Panc1 (cell line): Measurements from ENCODE around the gene P4HA3. TPM values are rescaled to one million over a fixed set of nuclear protein-coding genes. Genes with fewer than 3 reads are reported as not detected.

Source experiments
- ATAC-seq: fragments of 200-7000 bp; cut with Tn5 transposase; 2 replicates; pipeline ENCODE4 v1.9.1; 2020; ENCODE audit warnings: mild to moderate bottlenecking, moderate library complexity
- BruUV-seq: library from RNA; stranded (reverse); fragments of 400-500 nt; replicated peaks from 2 replicates; lab custom pipeline; 2021; lab: Mats Ljungman, UMichigan
- CTCF ChIA-PET: fragments of 300-600 bp; sonication (Branson Sonifier 250); formaldehyde crosslinking; loops from one replicate; lab custom pipeline; 2022; ENCODE audit warnings: antibody characterized with exemption; lab: Charles Lee
- POLR2A ChIA-PET: fragments of 300-600 bp; sonication (Branson Sonifier 250); formaldehyde crosslinking; loops from one replicate; lab custom pipeline; 2022; ENCODE audit warnings: antibody characterized with exemption; lab: Charles Lee
- DNase-seq: peaks from one replicate; pipeline ENCODE4 v3.0.0-alpha.2; 2010; ENCODE audit warnings: low read depth, low spot score
- H3K27ac ChIP-seq: 2 replicates; pipeline ENCODE4 v1.5.1; 2011; ENCODE audit warnings: mild to moderate bottlenecking, low read length, inconsistent platforms
- H3K27me3 ChIP-seq: fragments of 200-500 bp; sonication (Bioruptor generic); 2 replicates; pipeline ENCODE4 v1.6.0; 2014; ENCODE audit warnings: low read length, inconsistent platforms; ENCODE audit not compliant: control insufficient read depth, insufficient read depth
- H3K36me3 ChIP-seq: fragments of 200-500 bp; sonication (Bioruptor generic); 2 replicates; pipeline ENCODE4 v1.5.1; 2014; ENCODE audit warnings: inconsistent platforms, mild to moderate bottlenecking, low read length, moderate library complexity; ENCODE audit not compliant: control insufficient read depth, insufficient read depth
- H3K4me1 ChIP-seq: 2 replicates; pipeline ENCODE4 v1.5.1; 2011; ENCODE audit warnings: inconsistent platforms, mild to moderate bottlenecking, low read length, moderate library complexity; ENCODE audit not compliant: control insufficient read depth, insufficient read depth
- H3K4me3 ChIP-seq, 2 experiments: 2 replicates each; pipeline ENCODE4 v1.5.1; 2011 to 2012; ENCODE audit warnings: low read depth in 2 of 2, low read length in 2 of 2, mild to moderate bottlenecking in 2 of 2, inconsistent platforms in 1 of 2, moderate library complexity in 1 of 2
- H3K9me3 ChIP-seq: fragments of 200-500 bp; sonication (Bioruptor generic); 2 replicates; pipeline ENCODE4 v1.5.1; 2014; ENCODE audit warnings: low read depth, mild to moderate bottlenecking, inconsistent platforms, low read length, moderate library complexity; ENCODE audit not compliant: control insufficient read depth, insufficient read depth
- POLR2AphosphoS5 ChIP-seq: IDR thresholded peaks from 2 replicates; pipeline ENCODE4 v1.6.1; 2012; ENCODE audit warnings: mild to moderate bottlenecking, low read depth, low read length, moderate library complexity
- SIN3A ChIP-seq: IDR thresholded peaks from 2 replicates; pipeline ENCODE4 v1.6.1; 2012; ENCODE audit warnings: low read depth, mild to moderate bottlenecking, low read length, moderate library complexity, borderline replicate concordance; ENCODE audit not compliant: insufficient read depth
- TCF7L2 ChIP-seq: IDR thresholded peaks from 2 replicates; pipeline ENCODE4 v1.6.1; 2011; ENCODE audit warnings: mild to moderate bottlenecking, low read depth, low read length, inconsistent platforms
- in situ Hi-C: cut with HindIII; loops from 2 replicates; pipeline ENCODE4 v1.10.0; 2016; ENCODE audit warnings: low sequenced_read_pairs, low pct_unique_long_range_greater_than_20kb
- intact Hi-C: fragments of 100-400 bp; cut with micrococcal nuclease; formaldehyde crosslinking; loops from one replicate; pipeline ENCODE4 v1.10.0; 2022; ENCODE audit not compliant: unreplicated experiment
- total RNA-seq: library from RNA; stranded (reverse); gene quantifications from one replicate; pipeline ENCODE4 v1.2.1, GENCODE V29; 2021; ENCODE audit not compliant: unreplicated experiment
- TF ChIP-seq, protein P1 (sequence below), 2 experiments: IDR thresholded peaks; 2 replicates each; pipeline ENCODE4 v1.6.1; 2011 to 2012; ENCODE audit warnings: low read depth in 2 of 2, control low read depth in 1 of 2, low read length in 1 of 2, mild to moderate bottlenecking in 1 of 2, moderate library complexity in 1 of 2; ENCODE audit not compliant: insufficient read depth in 1 of 2
- TF ChIP-seq, protein P2 (sequence below): fragments of 450-650 bp; IDR thresholded peaks from 2 replicates; pipeline ENCODE4 v1.5.1; 2017; ENCODE audit warnings: mild to moderate bottlenecking

The P4HA3 gene
- total RNA-seq, 1 experiment from 2014 or later, result 1.3 TPM

DNA sequence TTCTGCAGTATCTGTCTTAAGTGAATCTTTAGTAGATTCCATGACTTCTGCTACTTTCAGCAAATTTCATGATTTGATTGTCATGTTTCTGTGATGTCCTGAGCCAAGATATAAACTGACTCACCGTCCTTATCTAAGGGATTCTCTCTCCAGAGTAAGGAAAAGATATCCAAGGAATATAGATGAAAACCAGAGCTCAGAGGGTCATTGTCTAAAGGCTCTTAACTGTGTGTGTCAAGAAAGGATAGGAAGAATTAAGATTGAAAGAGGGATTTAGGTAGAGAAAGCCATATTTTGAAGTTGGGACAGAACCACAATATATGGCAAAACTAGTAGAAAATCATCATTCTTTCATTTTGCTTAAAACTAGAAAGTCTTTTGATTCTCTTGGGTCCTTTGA, 89.6 kb downstream of the P4HA3 start:
- BruUV-seq, result no TSS peak
- Histone ChIP-seq H3K4me3 (no peak overlapping the region), H3K4me1 (no peaks in the 10 kb centered on the region), H3K27ac (no peak overlapping the region), H3K9me3 (no peaks in the 10 kb centered on the region), H3K36me3 (0 out of 2 replicates have a peak, but pooled peaks cover 2% of the 10 kb centered on the region), H3K27me3 (no peaks in the 10 kb centered on the region)
- DNase-seq (no peak), ATAC-seq (no peak)
- CTCF ChIA-PET, result no interaction called here
- POLR2A ChIA-PET, result no interaction called here
- in situ Hi-C loops (no loop called here), intact Hi-C loops (no loop called here)
- TF ChIP-seq, protein P1, sequence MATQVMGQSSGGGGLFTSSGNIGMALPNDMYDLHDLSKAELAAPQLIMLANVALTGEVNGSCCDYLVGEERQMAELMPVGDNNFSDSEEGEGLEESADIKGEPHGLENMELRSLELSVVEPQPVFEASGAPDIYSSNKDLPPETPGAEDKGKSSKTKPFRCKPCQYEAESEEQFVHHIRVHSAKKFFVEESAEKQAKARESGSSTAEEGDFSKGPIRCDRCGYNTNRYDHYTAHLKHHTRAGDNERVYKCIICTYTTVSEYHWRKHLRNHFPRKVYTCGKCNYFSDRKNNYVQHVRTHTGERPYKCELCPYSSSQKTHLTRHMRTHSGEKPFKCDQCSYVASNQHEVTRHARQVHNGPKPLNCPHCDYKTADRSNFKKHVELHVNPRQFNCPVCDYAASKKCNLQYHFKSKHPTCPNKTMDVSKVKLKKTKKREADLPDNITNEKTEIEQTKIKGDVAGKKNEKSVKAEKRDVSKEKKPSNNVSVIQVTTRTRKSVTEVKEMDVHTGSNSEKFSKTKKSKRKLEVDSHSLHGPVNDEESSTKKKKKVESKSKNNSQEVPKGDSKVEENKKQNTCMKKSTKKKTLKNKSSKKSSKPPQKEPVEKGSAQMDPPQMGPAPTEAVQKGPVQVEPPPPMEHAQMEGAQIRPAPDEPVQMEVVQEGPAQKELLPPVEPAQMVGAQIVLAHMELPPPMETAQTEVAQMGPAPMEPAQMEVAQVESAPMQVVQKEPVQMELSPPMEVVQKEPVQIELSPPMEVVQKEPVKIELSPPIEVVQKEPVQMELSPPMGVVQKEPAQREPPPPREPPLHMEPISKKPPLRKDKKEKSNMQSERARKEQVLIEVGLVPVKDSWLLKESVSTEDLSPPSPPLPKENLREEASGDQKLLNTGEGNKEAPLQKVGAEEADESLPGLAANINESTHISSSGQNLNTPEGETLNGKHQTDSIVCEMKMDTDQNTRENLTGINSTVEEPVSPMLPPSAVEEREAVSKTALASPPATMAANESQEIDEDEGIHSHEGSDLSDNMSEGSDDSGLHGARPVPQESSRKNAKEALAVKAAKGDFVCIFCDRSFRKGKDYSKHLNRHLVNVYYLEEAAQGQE (IDR thresholded peaks at IDR 0.05; ENCODE audit: insufficient read depth in 1 of 2, low read depth in 2 of 2, low read length in 1 of 2), result no peak
- TF ChIP-seq POLR2AphosphoS5 (no peak), TCF7L2 (no peak), SIN3A (no peak)
- TF ChIP-seq, protein P2, sequence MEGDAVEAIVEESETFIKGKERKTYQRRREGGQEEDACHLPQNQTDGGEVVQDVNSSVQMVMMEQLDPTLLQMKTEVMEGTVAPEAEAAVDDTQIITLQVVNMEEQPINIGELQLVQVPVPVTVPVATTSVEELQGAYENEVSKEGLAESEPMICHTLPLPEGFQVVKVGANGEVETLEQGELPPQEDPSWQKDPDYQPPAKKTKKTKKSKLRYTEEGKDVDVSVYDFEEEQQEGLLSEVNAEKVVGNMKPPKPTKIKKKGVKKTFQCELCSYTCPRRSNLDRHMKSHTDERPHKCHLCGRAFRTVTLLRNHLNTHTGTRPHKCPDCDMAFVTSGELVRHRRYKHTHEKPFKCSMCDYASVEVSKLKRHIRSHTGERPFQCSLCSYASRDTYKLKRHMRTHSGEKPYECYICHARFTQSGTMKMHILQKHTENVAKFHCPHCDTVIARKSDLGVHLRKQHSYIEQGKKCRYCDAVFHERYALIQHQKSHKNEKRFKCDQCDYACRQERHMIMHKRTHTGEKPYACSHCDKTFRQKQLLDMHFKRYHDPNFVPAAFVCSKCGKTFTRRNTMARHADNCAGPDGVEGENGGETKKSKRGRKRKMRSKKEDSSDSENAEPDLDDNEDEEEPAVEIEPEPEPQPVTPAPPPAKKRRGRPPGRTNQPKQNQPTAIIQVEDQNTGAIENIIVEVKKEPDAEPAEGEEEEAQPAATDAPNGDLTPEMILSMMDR, result no peak

DNA sequence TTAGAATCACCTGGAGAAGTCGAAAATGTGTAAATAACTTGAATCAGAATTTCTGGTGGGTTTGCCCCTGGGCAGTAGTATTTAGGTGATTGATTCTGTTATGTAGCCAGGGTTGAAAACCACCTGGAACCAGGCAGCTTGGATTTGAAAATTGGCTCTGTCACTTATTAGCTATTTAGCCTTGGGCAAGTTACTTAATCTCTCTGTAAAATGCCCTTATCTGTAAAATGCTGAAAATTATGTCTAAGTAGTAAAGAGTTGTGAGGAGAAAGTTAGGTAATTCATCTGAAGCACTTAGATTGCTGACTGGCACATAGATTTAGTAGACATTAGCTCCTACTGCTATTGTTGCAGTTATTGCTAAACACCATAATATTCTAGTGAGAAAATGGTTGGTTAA, 91.1 kb downstream of the P4HA3 start:
- no peak for TF ChIP-seq SIN3A
- no peak for TF ChIP-seq POLR2AphosphoS5
- TF ChIP-seq, protein P2, result no peak
- no peak for TF ChIP-seq TCF7L2
- TF ChIP-seq, protein P1 (IDR thresholded peaks at IDR 0.05; ENCODE audit: insufficient read depth in 1 of 2, low read depth in 2 of 2, low read length in 1 of 2), result no peak

More for the DNA sequence above, 91.1 kb downstream of the P4HA3 start:
- DNase-seq (no peak), ATAC-seq (no peak)
- H3K27me3 ChIP-seq, result no peaks in the 10 kb centered on the region
- no peaks in the 10 kb centered on the region for H3K36me3 ChIP-seq
- CTCF ChIA-PET, result no interaction called here
- BruUV-seq, result no TSS peak
- intact Hi-C loops (no loop called here), in situ Hi-C loops (no loop called here)
- H3K4me3 ChIP-seq, result no peak overlapping the region
- H3K27ac ChIP-seq, result no peak overlapping the region
- no peaks in the 10 kb centered on the region for H3K9me3 ChIP-seq
- POLR2A ChIA-PET, result no interaction called here
- H3K4me1 ChIP-seq, result no peaks in the 10 kb centered on the region
